Central memory CD4-positive, alpha-beta T cell (primary cell): ENCODE results near the gene ZNF462.
"Not testable (repeated sequence)": the region's sequence is repeated elsewhere in the genome, so short reads cannot be mapped to it uniquely, and the experiment has no call there.

Experiments
- DNase-seq: peaks from one replicate; pipeline ENCODE4 v3.0.0; 2022

The ZNF462 gene

DNA sequence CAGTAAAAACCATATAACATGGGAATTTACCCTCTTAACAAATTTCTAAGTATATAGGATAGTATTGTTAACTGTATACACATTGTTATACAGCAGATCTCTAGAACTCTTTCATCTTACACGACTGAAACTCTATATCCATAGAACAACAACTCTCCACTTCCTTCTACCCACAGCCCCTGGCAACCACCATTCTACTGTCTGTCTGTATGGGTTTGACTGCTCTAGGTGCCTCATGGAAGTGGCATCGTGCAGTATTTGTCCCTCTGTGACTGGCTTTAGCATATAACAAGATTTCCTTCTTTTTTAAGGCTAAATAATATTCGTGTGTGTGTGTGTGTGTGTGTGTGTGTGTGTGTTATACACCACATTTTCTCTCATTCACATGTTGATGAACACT lies 100.7 kb downstream of the ZNF462 start:
- no peak for DNase-seq

DNA sequence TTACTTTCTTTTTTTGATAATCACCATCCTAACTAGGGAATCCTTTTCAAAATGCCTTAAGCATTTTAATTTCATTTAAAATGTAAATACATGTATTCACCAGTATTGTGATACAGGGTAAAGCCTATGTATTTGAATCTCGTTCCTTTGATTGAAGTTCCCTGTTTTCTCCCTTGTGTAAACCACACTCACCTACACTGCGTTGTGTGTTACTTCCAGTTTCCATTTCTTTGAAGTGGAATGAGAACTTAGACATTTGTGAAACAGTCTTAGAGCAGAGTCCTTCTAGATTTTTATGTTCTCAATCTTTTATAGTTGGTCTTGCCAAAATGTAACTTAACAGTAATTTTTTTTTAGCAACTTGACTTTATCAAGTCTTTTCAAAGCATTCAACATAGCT lies 101.4 kb downstream of the ZNF462 start:
- no peak for DNase-seq

DNA sequence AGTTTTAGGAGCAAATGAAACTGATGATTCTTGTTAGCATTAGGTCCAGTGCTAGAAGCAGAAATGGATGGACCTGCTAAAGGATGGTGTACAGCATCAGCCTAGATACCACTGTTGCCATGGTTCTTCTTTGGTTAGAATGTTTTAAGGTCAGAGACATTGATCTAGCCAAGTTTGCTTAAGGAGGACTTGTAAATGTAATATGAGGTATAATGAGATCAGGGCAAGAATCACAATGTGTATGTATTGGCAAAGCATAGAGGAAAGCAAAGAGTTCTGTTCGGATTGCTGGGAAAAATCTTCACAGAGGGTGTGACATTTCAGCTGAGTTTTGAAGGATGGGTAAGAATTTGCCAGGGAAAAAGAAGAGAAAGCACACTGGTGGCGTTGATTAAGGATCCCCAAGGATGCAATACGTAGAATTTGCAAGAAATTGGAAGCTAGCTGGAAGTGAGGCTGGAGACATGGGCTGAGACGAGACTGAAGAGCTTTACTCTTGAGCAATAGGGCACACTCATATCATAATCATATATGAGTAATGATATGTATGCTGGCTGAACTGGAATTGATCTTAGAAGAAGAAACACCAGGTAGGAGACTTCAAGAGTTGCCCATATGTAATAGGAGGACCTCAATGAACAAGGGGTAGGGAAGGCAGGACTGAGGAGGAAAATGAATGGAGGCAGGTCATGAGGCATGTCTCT lies 102.0 kb downstream of the ZNF462 start:
- DNase-seq: no peak

DNA sequence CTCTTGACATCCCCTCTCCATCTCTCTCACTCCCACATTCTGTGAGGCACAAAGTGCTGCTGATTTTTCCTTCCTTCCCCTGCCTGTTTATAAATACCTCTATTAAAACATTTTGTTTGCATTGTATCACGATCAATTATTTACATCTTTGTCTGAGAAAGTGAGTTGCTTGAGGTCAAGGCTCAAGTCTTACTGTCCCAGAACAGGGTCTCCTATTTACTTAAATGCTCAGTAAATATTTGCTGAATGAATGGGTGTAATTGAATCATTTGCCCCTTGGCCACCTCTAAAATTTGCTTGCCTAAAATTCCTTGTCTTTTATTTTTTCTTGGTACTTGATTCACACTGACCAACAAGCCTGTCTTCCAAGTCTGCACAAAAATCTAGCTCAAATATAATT lies 103.5 kb downstream of the ZNF462 start:
- no peak for DNase-seq

DNA sequence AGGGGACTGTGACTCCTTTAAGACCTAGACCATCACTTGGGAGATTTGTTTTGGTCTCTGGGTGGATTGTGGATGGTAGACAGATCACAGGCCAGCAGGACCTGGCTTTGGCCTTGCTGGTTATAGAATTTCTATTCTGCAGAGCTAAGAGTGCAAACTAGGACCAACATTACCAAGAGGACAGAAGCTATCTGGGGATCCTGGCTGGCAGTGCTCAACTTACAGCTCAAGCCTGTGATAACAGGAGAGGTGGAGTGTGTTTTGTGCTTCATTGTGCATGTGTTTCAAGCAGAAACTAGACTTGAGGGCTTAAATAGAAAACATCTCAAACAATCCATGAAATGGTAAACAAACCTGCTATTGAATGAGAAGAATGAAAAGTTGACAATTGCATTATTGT lies 106.7 kb downstream of the ZNF462 start:
- no peak for DNase-seq

DNA sequence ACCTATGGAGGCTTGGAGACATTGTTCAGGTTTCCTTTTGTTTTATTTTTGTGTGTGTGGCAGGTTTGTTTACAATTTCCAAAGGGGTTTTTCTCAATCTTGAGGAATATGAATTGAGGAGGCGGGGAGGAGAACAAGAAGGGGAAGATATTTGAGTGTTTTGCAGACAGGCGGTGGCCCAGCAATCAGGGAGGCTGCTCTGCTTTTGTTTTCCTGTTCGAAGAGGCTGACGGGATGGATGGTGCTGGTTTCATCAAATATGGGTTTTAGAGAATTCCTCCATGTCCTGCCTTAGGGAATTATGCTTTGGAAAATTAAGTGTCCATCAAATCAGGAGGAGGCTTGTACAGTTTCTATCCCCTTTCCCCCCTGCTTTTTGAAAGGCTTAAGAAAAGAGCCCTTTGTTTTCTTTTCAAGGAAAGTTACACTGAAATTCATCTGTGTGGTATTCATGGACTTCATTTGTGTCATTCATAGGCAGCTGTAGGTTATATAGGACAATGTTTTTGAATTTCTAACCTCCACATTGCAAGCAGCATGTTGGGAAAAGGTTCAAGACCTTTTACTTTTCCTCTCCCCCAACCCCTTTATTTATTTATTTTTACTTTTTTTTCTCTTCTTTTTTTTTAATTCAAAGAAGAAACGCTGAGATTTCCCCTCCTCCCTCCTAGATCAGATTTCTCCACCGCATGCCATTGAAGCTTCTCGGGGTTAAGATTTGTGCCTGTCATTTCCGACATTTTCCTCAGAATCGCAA lies 107.4 kb downstream of the ZNF462 start:
- no peak for DNase-seq

DNA sequence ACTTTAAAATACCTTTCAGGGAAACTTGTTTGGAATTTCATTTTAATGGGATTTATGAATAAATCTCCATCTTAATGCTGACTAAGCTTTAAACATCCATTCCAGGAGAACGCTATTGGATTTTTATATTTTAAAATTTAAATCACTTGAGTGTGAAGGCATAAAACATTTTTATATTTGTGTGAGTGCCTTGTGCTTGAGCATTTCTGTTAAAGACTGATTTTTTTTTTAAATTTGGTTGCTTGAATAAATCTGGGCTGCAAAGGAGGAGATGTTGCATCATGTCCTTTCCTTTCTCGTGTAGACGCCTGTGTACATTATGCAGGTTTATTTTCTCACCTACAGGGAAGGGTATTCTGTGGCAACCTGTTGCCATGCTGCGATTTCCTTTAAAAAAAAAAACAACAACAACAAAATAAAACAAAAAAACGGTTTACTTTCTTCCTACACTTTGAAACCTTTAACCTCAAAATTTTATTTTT lies 108.1 kb downstream of the ZNF462 start:
- DNase-seq: no peak

DNA sequence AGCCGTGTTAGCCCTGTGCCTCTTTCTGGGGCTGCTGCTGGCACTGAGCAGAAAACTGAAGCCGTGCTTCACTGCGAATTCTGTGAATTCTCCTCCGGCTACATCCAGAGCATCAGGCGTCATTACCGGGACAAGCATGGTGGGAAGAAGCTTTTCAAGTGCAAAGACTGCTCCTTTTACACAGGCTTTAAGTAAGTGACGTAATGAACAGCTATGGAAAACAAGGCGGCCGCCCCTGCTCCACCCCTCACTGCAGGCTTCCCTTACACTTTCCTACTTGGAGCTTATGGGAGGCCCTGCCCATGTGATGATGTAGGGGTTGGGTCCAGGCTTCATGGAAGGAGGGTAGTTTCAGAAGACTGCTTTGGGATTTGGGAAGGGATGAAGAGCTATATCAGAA lies 109.1 kb downstream of the ZNF462 start:
- DNase-seq: no peak

DNA sequence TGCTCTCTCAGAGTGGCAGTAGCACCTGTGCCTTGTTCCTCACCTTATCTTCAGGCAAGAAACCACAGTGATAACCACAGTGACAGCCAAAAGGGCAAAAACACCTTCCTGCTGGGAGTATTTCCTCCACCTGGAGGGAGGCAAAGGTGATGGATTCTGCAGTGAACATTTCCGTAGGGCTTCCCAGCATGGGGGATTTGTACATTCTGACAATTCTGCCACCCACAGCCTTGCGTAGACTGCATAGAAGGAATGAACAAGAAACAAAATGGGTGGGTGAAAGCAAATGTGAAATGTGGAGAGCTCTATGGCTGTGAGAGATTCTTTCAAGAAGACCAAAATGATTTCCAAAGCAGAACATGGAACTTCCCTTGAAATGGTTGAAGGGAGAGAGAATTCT lies 111.4 kb downstream of the ZNF462 start:
- DNase-seq: no peak

DNA sequence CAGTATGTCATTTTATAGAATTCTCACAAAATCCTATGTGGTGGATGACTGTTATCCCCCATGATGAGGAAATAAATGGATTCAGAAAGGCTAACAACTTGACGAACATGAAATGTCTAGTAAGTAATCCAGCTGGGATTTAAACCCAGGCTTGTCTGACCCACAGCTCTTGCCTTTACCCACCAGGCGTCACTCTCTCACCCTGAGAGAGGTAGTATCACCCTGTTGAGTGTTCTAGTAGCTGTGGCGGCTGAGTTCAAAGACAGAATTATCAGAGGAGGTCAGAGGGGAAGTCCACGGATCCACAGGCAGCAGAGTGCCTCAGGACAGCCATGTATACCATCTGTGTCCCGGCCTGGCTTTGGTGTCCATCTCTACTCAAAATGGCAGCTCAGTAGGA lies 113.8 kb downstream of the ZNF462 start:
- no peak for DNase-seq

DNA sequence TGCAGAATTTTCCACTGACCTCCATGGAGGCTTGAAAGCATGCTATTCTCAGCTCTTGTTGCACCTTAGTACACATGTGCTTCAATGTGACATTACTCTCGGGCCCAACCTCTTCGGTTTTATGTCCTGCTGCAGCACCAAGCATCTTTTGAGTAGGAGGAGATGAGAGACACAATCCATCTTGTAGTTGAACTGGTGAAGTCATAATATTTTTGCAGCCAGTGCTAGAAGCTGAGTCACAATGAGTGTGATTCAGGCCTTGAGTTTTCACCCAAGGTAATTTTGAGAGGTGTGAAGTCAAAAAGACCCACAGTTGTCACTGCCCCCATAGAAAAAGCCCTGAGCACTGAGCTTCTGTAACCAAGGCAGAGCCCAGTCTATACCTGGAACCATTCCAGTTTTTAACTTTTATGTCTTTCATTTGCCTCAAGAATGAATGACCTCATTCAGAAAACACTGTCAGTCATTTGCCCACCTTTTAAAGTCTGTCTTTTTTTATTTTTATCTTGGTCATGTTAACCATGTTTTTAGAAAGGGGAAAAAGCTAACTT lies 117.7 kb downstream of the ZNF462 start:
- no peak for DNase-seq

DNA sequence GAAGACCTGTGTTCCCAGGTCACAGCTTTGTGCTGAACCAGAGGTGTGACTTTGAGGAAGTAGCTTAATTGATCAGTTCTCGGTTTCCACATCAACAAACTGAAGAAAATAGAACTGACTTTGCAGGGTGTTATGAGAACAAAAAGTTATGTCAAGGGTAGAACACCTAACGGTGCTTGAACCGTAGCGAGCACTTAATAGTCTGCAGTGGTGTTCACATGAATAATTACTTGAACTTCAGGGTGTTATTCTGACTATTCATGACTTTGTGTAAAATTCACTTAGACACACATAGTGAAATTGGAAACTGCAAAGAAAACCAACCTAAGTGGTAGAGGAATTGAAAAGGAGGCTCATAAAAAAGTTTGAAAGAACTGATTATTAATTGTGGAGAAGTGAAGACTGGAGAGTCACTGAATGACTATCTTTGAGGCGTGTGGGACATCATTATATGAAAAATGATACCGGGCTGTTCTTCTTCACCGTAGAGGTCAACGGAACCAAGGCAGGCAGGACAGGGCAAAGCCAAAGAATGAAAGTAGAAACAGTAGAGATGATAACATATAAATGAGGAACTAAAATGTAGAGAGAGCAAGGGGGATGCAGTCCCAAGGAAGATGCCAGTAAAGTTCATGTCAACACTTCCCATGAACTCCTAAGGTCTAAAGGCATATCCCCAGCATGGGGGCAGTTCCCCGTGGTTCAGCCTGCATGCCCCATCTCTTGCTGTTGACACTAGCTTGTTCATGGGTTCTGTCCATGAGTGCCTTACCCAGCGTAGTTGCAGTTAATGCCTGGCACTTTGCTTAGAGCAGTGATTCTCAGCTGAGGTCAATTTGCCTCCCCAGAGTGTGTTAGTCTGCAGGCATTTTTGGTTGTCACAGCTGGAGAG lies 118.7 kb downstream of the ZNF462 start:
- no peak for DNase-seq

DNA sequence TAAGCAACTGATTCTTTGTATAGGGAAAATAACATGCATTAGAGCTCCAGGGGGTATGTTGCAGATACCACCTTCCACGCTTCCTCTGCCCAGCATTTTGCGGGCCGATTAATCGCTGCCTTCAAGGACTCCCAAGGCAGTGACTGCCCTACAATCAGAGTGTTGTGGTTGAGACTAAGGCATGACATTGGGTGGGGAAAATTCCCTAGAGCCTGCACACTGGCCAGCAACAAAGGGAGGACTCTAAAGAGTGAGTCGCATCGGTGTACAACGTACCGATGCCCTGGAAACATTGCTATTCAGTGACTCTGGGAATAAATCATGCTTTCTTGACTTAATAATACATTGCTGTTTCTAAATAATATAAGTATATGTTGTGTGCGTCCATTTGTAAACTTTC lies 119.7 kb downstream of the ZNF462 start:
- DNase-seq: no peak

DNA sequence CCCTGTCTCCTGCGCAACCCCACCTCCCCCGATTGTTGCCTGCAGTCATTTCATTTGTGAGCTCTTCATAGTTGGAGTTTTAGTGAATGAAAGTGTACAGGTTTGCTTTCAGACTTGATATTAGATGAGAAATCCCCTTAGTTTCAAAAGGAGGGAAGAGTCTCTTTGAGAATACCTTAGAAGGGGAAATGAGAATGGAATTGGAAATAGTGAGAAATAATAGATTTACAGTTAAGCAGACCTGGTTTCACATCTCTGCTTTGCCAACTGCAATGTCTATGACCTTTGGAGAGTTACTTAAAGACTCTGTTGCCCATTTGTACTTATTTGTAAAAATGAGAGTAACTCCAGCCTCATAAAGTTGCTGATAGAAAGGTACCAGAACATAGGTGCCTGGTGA lies 120.4 kb downstream of the ZNF462 start:
- no peak for DNase-seq

DNA sequence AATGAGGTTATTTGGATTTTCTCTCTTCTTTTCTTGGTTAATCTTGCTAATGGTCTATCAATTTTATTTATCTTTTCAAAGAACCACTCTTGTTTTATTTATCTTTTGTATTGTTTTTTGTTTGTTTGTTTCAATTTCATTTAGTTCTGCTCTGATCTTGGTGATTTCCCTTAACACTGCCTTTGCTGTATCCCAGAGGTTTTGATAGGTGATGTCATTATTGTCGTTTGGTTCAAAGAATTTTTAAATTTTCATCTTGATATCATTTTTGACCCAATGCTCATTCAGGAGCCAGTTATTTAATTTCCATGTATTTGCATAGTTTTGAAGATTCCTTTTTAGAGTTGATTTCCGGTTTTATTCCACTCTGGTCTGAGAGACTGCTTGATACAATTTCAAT lies 126.9 kb downstream of the ZNF462 start:
- DNase-seq: not testable (repeated sequence)

DNA sequence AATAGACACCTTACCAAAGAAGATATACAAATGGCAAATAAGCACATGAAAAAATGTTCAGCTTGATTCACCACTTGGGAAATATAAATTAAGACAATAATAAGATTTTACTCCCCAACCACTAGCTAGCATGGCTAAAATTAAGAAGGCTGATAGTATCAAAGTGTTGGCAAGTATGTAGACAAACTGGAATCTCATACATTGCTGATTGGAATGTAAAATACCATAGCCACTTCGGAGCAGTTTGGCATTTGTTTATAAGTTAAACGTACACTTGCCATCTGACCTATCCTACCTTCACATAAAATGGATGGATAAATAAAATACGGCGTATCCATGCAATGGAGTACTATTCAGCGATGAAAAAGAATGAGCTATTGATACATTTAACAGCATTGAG lies 129.2 kb downstream of the ZNF462 start:
- DNase-seq: no peak

DNA sequence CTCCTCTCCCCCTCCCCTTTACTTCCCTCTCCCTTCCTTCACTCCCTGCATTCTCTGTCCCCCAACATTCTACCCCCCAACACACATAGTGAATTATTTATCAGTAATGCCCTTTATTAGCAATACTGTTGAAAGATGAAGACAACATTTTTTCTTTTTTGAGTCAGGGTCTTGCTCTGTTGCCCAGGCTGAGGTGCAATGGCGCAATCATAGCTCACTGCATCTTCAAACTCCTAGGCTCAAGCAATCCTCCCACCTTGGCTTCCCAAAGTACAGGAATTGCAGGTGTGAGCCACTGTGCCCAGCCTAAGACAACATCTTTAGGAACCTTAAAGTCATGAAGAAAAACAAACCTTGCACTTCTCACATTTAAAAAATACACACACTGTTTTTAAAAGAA lies 130.6 kb downstream of the ZNF462 start:
- no peak for DNase-seq

DNA sequence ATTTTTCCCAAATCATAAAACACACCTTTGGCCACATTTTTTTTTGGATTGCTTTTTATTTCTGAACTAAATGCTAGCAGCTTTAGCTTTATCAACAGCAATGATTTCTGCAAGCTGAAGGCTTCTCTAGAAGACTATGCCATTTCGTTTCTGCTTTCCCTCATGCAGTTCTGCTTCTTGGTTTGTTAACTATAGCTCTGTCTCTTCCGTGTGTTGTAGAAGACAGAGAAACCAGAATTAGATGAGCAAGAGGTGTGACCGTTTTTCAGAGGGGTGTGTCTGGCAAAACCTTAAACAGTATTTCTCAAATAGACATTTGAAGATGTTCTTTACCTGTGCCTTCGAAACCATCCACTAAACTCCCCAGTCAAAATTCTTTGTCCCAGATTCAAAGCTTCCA lies 131.5 kb downstream of the ZNF462 start:
- DNase-seq: no peak

DNA sequence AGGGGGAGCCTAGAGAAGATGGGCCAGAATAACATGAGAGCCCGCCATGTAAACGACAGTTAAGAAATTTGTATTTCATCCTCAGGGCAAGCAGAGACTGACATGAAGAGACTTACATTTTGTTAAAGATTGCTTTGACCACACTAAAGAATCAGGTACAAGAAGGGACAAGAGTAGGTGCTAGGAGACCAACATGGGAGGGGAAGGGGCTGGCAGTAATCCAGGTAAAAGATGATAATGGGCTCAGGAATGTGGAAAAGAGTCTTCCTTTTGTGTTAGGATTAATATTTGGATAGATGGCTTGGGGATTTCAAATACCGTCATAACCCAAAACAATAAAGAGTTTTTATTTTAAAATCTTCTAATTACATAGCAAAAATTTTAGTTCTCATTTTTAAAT lies 137.3 kb downstream of the ZNF462 start:
- DNase-seq: no peak

DNA sequence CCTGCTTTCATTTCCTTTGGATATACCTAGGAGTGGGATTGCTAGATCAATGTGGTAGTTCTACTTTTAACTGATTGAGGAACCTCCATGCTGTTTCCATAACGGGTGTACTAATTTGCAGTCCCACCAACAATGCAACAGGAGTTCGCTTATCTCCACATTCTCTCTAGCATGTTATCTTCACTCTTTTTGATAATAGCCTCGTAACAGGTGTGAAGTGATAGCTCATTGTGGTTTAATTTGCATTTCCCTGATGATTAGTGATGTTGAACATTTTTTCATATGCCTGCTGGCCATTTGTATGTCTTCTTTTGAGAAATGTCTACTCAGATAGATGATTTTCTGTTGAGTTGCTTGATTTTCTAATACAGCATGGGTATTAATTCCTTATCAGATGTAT lies 142.2 kb downstream of the ZNF462 start:
- DNase-seq: no peak

DNA sequence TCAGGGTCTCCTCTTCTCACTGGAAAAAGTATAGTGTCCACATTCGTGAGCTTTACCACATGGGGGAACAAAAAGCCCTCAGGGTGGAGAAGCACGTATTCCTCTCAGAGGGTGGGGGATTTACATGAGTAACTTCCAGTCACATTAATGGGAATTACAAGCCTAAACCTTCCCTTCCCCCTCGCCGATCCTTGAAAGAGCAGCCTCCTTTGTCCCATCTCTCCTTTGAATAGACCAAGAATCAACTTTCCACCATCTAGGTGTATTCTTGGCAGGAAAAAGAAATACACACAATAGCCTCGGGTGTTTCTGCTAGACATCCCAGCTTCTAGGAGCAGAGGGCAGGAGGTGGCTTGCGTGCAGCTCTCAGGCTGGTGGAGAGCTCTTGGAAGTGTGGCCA lies 144.4 kb downstream of the ZNF462 start:
- no peak for DNase-seq

DNA sequence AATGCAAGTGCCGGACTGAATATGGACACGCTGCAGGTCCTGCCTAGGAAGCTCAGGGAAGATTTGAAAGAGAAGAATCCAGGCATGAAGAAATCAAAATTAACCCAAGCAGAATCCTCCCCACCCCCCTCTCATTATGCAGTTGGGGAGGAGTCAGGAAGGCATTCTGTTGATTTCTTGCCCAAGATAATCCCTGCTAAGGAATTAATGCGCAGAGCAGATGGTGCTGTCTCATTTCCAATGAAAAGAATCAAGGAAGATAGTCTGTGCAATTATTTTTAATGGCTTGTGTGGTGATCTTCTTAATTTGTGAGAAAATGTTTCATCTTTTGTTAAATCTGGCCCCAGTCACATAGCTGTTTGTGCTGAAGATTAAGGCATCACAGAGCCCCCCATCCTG lies 145.0 kb downstream of the ZNF462 start:
- no peak for DNase-seq

DNA sequence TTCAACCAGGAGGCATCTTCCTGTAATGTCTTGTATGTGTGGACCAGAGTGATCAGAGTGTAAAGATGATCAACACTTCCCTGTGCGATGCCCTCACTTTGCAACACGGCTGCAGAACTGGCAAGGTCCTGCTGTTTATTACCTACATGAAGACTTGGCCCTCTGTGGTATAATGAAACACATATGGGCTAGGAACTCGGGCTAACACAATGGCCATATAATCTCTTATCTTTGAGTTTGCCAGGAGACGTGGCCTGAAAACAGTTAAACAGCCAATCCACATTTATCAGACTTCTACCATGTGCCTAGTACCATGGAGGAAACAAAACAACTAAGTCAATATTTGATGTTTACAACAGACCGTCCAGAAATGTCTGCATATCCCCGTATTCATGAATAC lies 145.5 kb downstream of the ZNF462 start:
- DNase-seq: no peak
